PC-9 (cell line): ENCODE results near the gene EIF2S2. TPM values are rescaled to one million over a fixed set of nuclear protein-coding genes. Genes with fewer than 3 reads are reported as not detected.

Source experiments
- BruUV-seq: library from RNA; stranded (reverse); fragments of 400-500 nt; replicated peaks from 2 replicates; lab custom pipeline; 2021; lab: Mats Ljungman, UMichigan
- CTCF ChIA-PET: fragments of 300-600 bp; sonication (Branson Sonifier 250); formaldehyde crosslinking; loops from one replicate; lab custom pipeline; 2022; ENCODE audit warnings: antibody characterized with exemption; lab: Charles Lee
- POLR2A ChIA-PET: fragments of 300-600 bp; sonication (Branson Sonifier 250); formaldehyde crosslinking; loops from one replicate; lab custom pipeline; 2022; ENCODE audit warnings: antibody characterized with exemption; ENCODE audit not compliant: unreplicated experiment; lab: Charles Lee
- DNase-seq, 2 experiments: peaks; one replicate each; pipeline versions ENCODE4 v3.0.0 to v3.0.0-alpha.2; 2015 to 2022; ENCODE audit warnings: mixed read lengths in 1 of 2
- H2AFZ ChIP-seq: fragments of 200-600 bp; sonication (generic); 2 replicates; pipeline ENCODE4 v1.8.1; 2017; ENCODE audit warnings: antibody characterized with exemption
- H3F3A ChIP-seq: fragments of 200-600 bp; sonication (generic); 2 replicates; pipeline ENCODE4 v1.8.1; 2017; ENCODE audit warnings: antibody characterized with exemption, mild to moderate bottlenecking, low read depth; ENCODE audit not compliant: insufficient read depth
- H3K27ac ChIP-seq: fragments of 200-600 bp; sonication (generic); 2 replicates; pipeline ENCODE4 v1.6.1; 2016; ENCODE audit warnings: mixed run types
- H3K27me3 ChIP-seq: fragments of 200-600 bp; sonication (generic); 2 replicates; pipeline ENCODE4 v1.6.1; 2016; ENCODE audit warnings: low read depth, mixed run types; ENCODE audit not compliant: insufficient read depth
- H3K36me3 ChIP-seq: fragments of 200-600 bp; sonication (generic); 2 replicates; pipeline ENCODE4 v1.6.1; 2016; ENCODE audit warnings: low read depth, mixed run types
- H3K4me1 ChIP-seq: fragments of 200-600 bp; sonication (generic); replicated peaks from 2 replicates; pipeline ENCODE4 v1.6.1; 2016; ENCODE audit warnings: mixed run types; ENCODE audit not compliant: insufficient read depth
- H3K4me2 ChIP-seq: fragments of 200-600 bp; sonication (generic); 2 replicates; pipeline ENCODE4 v1.6.1; 2017; ENCODE audit warnings: mixed run types
- H3K4me3 ChIP-seq: fragments of 200-600 bp; sonication (generic); 2 replicates; pipeline ENCODE4 v1.6.1; 2016; ENCODE audit warnings: mixed run types
- H3K79me2 ChIP-seq: fragments of 200-600 bp; sonication (generic); 2 replicates; pipeline ENCODE4 v1.6.1; 2017; ENCODE audit warnings: low read depth, mixed run types
- H3K9me2 ChIP-seq: fragments of 200-600 bp; sonication (generic); 2 replicates; pipeline ENCODE4 v1.8.1; 2017; ENCODE audit warnings: mild to moderate bottlenecking; ENCODE audit not compliant: insufficient read depth
- H3K9me3 ChIP-seq: fragments of 200-600 bp; sonication (generic); 2 replicates; pipeline ENCODE4 v1.8.1; 2016; ENCODE audit warnings: low read depth; ENCODE audit not compliant: insufficient read depth
- H4K20me1 ChIP-seq: fragments of 200-600 bp; sonication (generic); 2 replicates; pipeline ENCODE4 v1.8.1; 2017; ENCODE audit not compliant: insufficient read depth
- CTCF ChIP-seq: fragments of 200-600 bp; sonication (generic); conservative IDR thresholded peaks from 2 replicates; pipeline ENCODE4 v1.6.1; 2017; ENCODE audit warnings: mixed run types, antibody characterized with exemption, mild to moderate bottlenecking, moderate library complexity
- EZH2 ChIP-seq: fragments of 200-600 bp; sonication (generic); IDR thresholded peaks from 2 replicates; pipeline ENCODE4 v1.8.0; 2017; ENCODE audit warnings: antibody characterized with exemption, low read depth
- intact Hi-C: fragments of 100-400 bp; cut with micrococcal nuclease; formaldehyde crosslinking; loops from one replicate; pipeline ENCODE4 v1.10.0; 2022; ENCODE audit not compliant: unreplicated experiment
- total RNA-seq: library from RNA; stranded (reverse); gene quantifications from 2 replicates; pipeline ENCODE4 v1.2.3, GENCODE V29; 2021

The EIF2S2 gene
- total RNA-seq, 1 experiment from 2014 or later = 162 TPM

- intact Hi-C loops = no loop called here
- no peak overlapping the region for H3K4me2 ChIP-seq
- no peaks in the 10 kb centered on the region; the same call in 1 of the 2 replicates for H3K4me1 ChIP-seq
- DNase-seq = no peak
- peaks cover 7% of the 10 kb centered on the region; the same call in 1 of the 2 replicates for H3K79me2 ChIP-seq
- H2AFZ ChIP-seq = no peak overlapping the region
- H3K27ac ChIP-seq = no peak overlapping the region
- H3K36me3 ChIP-seq = no peaks in the 10 kb centered on the region
- CTCF ChIA-PET = no interaction called here
- H3K27me3 ChIP-seq = no peaks in the 10 kb centered on the region
- H3F3A ChIP-seq = no peaks in the 10 kb centered on the region
- H3K4me3 ChIP-seq = no peak overlapping the region
- TF ChIP-seq CTCF (no peak), EZH2 (no peak)
- peaks cover 8% of the 10 kb centered on the region; the same call in 1 of the 2 replicates for H4K20me1 ChIP-seq
- BruUV-seq = no TSS peak
- H3K9me3 ChIP-seq = no peaks in the 10 kb centered on the region
- POLR2A ChIA-PET = no interaction called here
- H3K9me2 ChIP-seq = no peaks in the 10 kb centered on the region
These were observed 35.1 kb downstream of the EIF2S2 start for GRCh38 chr20:34076952-34077351.

GRCh38 chr20:34075647-34076046, 36.4 kb downstream of the EIF2S2 start:
- no peak for TF ChIP-seq CTCF
- TF ChIP-seq EZH2 = no peak
- Histone ChIP-seq H4K20me1 (peaks cover 8% of the 10 kb centered on the region; the same call in 1 of the 2 replicates), H3K79me2 (peaks cover 9% of the 10 kb centered on the region; the same call in 1 of the 2 replicates), H3K4me3 (no peak overlapping the region), H3K27me3 (no peaks in the 10 kb centered on the region), H3K9me2 (no peaks in the 10 kb centered on the region), H3K27ac (no peak overlapping the region), H3K9me3 (no peaks in the 10 kb centered on the region), H3K4me1 (no peaks in the 10 kb centered on the region; the same call in 1 of the 2 replicates), H3K4me2 (no peak overlapping the region), H3K36me3 (no peaks in the 10 kb centered on the region), H2AFZ (no peak overlapping the region), H3F3A (no peaks in the 10 kb centered on the region; the same call in 1 of the 2 replicates)
- intact Hi-C loops = no loop called here
- POLR2A ChIA-PET = no interaction called here
- no peak for DNase-seq
- CTCF ChIA-PET = no interaction called here
- BruUV-seq = no TSS peak

GRCh38 chr20:34074101-34074760, 37.8 kb downstream of the EIF2S2 start:
- DNase-seq = no peak
- no peak overlapping the region for H3K4me2 ChIP-seq
- no peaks in the 10 kb centered on the region for H3K27me3 ChIP-seq
- no peak overlapping the region for H3K4me3 ChIP-seq
- peaks cover 20% of the 10 kb centered on the region; the same call in 1 of the 2 replicates for H3K79me2 ChIP-seq
- POLR2A ChIA-PET = interaction anchor here (0.6 kb wide), 2 partner anchors 19 to 81 kb away, joined by 3 to 5 read pairs; no protein-coding TSS in a partner anchor
- no peak overlapping the region for H2AFZ ChIP-seq
- no peaks in the 10 kb centered on the region for H3K9me3 ChIP-seq
- intact Hi-C loops = loop anchor here (5.0 kb wide), 1 partner anchor 617 kb away; no protein-coding TSS in a partner anchor
- CTCF ChIA-PET = no interaction called here
- peaks cover 5% of the 10 kb centered on the region; the same call in 1 of the 2 replicates for H3K4me1 ChIP-seq
- peaks cover 17% of the 10 kb centered on the region for H4K20me1 ChIP-seq
- H3K9me2 ChIP-seq = no peaks in the 10 kb centered on the region
- H3K36me3 ChIP-seq = no peaks in the 10 kb centered on the region
- no peak overlapping the region for H3K27ac ChIP-seq
- TF ChIP-seq CTCF (no peak), EZH2 (no peak)
- H3F3A ChIP-seq = peaks cover 5% of the 10 kb centered on the region
- BruUV-seq = no TSS peak
